ENCODE measurements around the gene CD300LD. TPM values are rescaled to one million over a fixed set of nuclear protein-coding genes. Genes with fewer than 3 reads are reported as not detected.

Gene CD300LD
- total and polyA plus RNA-seq, 2 experiments from 2014 or later = not detected

DNA sequence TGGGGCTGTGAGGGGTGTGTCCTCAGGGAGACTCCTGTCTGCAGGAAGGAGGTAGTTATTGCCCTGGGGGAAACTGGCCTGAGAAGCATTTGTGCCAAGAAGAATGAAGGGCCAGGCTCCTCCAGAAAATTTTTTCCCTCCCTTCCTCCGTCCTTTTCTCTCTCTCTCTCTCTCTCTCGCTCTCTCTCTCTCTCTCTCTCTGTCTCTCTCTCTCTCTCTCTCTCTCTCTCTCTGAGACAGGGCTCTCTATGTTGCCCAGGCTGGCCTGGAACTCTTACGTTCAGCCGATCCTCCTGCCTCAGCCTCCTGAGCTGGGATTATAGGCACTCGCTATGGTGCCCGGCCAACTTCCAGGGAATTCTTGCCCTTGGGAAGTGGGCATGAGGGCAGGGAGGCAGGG, 20.0 kb upstream of the CD300LD start:
- TF ChIP-seq EZH2 (IDR thresholded peaks at IDR 0.05; ENCODE audit: borderline replicate concordance) = no peak
- no peak overlapping the region for H3K4me3 ChIP-seq
- H3K36me3 ChIP-seq (replicated peaks; ENCODE audit: insufficient read depth, low read depth) = no peaks in the 10 kb centered on the region
- no peak for DNase-seq (ENCODE audit: low spot score)
- H2AFZ ChIP-seq = no peak overlapping the region
- H3K4me2 ChIP-seq = no peak overlapping the region
- H3K4me1 ChIP-seq (ENCODE audit: insufficient read depth) = no peaks in the 10 kb centered on the region
- no peak overlapping the region for H3K27ac ChIP-seq
- no peaks in the 10 kb centered on the region for H3K9me2 ChIP-seq (replicated peaks; ENCODE audit: insufficient read depth)
- no peaks in the 10 kb centered on the region for H3K9me3 ChIP-seq (ENCODE audit: low read depth)
- H4K20me1 ChIP-seq (ENCODE audit: insufficient read depth, poor library complexity, severe bottlenecking) = no peaks in the 10 kb centered on the region
- WGBS (ENCODE audit: low lambda C conversion rate, missing lambda C conversion rate) = 81% methylated on average over 5 of the region's 6 CpGs
- no peaks in the 10 kb centered on the region for H3K79me2 ChIP-seq
- H3K27me3 ChIP-seq = peaks cover 7% of the 10 kb centered on the region

DNA sequence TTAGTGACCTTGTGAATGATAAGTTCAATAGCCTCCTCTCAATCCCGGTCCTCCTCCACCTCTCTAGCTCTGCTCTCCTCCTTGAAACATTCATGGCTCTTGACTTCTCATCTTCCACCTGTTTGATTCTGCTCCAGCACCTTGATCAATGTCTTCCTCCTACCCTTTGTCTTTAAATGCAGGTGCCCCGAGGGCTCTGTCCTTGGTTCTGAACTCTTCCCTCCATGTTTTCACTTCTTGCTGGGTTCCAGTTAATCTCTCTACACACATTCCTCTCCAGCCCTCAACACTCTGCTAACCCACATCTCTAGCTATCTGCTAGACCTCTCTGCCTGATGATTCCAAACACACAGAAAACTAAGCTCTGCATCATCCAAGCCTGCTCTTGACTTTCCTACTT, 18.0 kb upstream of the CD300LD start:
- H3K27me3 ChIP-seq = peaks cover 7% of the 10 kb centered on the region

DNA sequence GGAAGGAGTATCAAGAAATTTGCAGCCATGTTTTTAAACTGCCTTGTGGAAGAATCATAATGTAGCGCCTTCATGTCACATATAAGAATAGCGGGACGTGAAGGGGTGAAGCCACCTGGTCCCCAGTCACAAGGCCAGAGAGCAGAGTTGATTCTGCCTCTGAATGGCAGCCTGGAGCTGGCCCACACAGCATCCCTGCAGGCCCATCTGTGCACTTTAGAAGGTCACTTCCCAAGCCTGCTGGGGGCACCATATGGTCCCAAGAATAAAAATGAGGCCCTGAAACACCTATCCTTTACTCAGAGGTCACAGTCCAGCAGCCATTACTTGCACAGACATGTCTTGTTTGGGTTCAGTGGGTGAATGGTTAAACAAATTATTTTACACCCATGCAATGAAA, 16.4 kb upstream of the CD300LD start:
- no peak overlapping the region for H3K4me2 ChIP-seq
- no peak overlapping the region for H3K27ac ChIP-seq
- peaks cover 3% of the 10 kb centered on the region for H3K4me1 ChIP-seq (ENCODE audit: insufficient read depth)
- no peaks in the 10 kb centered on the region for H4K20me1 ChIP-seq (ENCODE audit: insufficient read depth, poor library complexity, severe bottlenecking)
- H3K27me3 ChIP-seq = peaks cover 7% of the 10 kb centered on the region
- 89% methylated on average over 3 of the region's 3 CpGs for WGBS (ENCODE audit: low lambda C conversion rate, missing lambda C conversion rate)
- H3K36me3 ChIP-seq (replicated peaks; ENCODE audit: insufficient read depth, low read depth) = no peaks in the 10 kb centered on the region
- TF ChIP-seq EZH2phosphoT487 (IDR thresholded peaks at IDR 0.05; ENCODE audit: low read depth, severe bottlenecking, unreplicated experiment) (no peak), EZH2 (IDR thresholded peaks at IDR 0.05; ENCODE audit: borderline replicate concordance) (no peak)
- TF ChIP-seq, protein P1, sequence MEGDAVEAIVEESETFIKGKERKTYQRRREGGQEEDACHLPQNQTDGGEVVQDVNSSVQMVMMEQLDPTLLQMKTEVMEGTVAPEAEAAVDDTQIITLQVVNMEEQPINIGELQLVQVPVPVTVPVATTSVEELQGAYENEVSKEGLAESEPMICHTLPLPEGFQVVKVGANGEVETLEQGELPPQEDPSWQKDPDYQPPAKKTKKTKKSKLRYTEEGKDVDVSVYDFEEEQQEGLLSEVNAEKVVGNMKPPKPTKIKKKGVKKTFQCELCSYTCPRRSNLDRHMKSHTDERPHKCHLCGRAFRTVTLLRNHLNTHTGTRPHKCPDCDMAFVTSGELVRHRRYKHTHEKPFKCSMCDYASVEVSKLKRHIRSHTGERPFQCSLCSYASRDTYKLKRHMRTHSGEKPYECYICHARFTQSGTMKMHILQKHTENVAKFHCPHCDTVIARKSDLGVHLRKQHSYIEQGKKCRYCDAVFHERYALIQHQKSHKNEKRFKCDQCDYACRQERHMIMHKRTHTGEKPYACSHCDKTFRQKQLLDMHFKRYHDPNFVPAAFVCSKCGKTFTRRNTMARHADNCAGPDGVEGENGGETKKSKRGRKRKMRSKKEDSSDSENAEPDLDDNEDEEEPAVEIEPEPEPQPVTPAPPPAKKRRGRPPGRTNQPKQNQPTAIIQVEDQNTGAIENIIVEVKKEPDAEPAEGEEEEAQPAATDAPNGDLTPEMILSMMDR (IDR thresholded peaks at IDR 0.05; ENCODE audit: poor library complexity) = no peak
- H3K9me3 ChIP-seq (ENCODE audit: low read depth) = no peaks in the 10 kb centered on the region
- DNase-seq (ENCODE audit: low spot score) = no peak
- no peak overlapping the region for H2AFZ ChIP-seq
- H3K4me3 ChIP-seq = no peak overlapping the region
- H3K9me2 ChIP-seq (replicated peaks; ENCODE audit: insufficient read depth) = no peaks in the 10 kb centered on the region
- H3K79me2 ChIP-seq = no peaks in the 10 kb centered on the region

More for the DNA sequence above, 18.0 kb upstream of the CD300LD start:
- Histone ChIP-seq H3K36me3 (replicated peaks; ENCODE audit: insufficient read depth, low read depth) (no peaks in the 10 kb centered on the region), H3K4me2 (no peak overlapping the region), H2AFZ (no peak overlapping the region), H3K9me2 (replicated peaks; ENCODE audit: insufficient read depth) (no peaks in the 10 kb centered on the region), H4K20me1 (ENCODE audit: insufficient read depth, poor library complexity, severe bottlenecking) (no peaks in the 10 kb centered on the region), H3K79me2 (no peaks in the 10 kb centered on the region), H3K9me3 (ENCODE audit: low read depth) (no peaks in the 10 kb centered on the region), H3K27ac (no peak overlapping the region), H3K4me1 (ENCODE audit: insufficient read depth) (peaks cover 2% of the 10 kb centered on the region), H3K4me3 (no peak overlapping the region)
- WGBS (ENCODE audit: low lambda C conversion rate, missing lambda C conversion rate) = 38% methylated on average over 2 of the region's 2 CpGs
- DNase-seq (ENCODE audit: low spot score) = peak; percentile 27
- no peak for TF ChIP-seq EZH2phosphoT487 (IDR thresholded peaks at IDR 0.05; ENCODE audit: low read depth, severe bottlenecking, unreplicated experiment)
- TF ChIP-seq EZH2 (IDR thresholded peaks at IDR 0.05; ENCODE audit: borderline replicate concordance) = no peak
- TF ChIP-seq, protein P1 (IDR thresholded peaks at IDR 0.05; ENCODE audit: poor library complexity) = no peak

DNA sequence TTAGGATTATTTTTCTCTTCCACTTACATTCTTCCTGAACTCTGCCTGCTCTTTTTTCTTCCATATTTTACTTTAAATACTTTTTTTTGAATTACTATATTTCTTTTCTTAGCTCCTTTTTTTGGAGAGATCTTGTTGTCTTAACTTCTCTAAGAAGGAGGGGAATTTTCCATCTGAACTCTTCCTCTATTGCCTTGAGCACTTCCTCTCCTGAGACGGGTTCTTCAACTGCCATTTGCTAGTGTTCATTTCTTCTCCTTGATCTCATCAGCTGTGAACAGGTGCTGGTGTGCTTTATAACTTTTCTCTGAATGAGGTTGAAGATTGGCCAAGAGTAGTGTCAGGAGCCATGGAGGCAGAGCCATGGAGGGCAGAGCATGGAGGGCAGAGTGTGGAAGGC, 15.1 kb upstream of the CD300LD start:
- no peak overlapping the region for H3K4me2 ChIP-seq
- H3K27ac ChIP-seq = no peak overlapping the region
- H3K9me2 ChIP-seq (replicated peaks; ENCODE audit: insufficient read depth) = no peaks in the 10 kb centered on the region
- no peaks in the 10 kb centered on the region for H3K36me3 ChIP-seq (replicated peaks; ENCODE audit: insufficient read depth, low read depth)
- DNase-seq (ENCODE audit: low spot score) = no peak
- no peaks in the 10 kb centered on the region for H3K79me2 ChIP-seq
- H3K9me3 ChIP-seq (ENCODE audit: low read depth) = no peaks in the 10 kb centered on the region
- no peak overlapping the region for H2AFZ ChIP-seq
- H3K4me3 ChIP-seq = no peak overlapping the region
- H3K4me1 ChIP-seq (ENCODE audit: insufficient read depth) = peaks cover 3% of the 10 kb centered on the region
- H4K20me1 ChIP-seq (ENCODE audit: insufficient read depth, poor library complexity, severe bottlenecking) = no peaks in the 10 kb centered on the region
- TF ChIP-seq, protein P1 (IDR thresholded peaks at IDR 0.05; ENCODE audit: poor library complexity) = no peak
- TF ChIP-seq EZH2phosphoT487 (IDR thresholded peaks at IDR 0.05; ENCODE audit: low read depth, severe bottlenecking, unreplicated experiment) (no peak), EZH2 (IDR thresholded peaks at IDR 0.05; ENCODE audit: borderline replicate concordance) (no peak)
- H3K27me3 ChIP-seq = peaks cover 7% of the 10 kb centered on the region
- WGBS (ENCODE audit: low lambda C conversion rate, missing lambda C conversion rate) = 90% methylated on average over 1 of the region's 1 CpG
